Midbrain (tissue), 1 donor: ENCODE data around the gene GIGYF2.

Experiments
- DNase-seq: peaks from one replicate; lab custom pipeline; 2025; lab: John Stamatoyannopoulos, UW

GIGYF2 gene

DNA sequence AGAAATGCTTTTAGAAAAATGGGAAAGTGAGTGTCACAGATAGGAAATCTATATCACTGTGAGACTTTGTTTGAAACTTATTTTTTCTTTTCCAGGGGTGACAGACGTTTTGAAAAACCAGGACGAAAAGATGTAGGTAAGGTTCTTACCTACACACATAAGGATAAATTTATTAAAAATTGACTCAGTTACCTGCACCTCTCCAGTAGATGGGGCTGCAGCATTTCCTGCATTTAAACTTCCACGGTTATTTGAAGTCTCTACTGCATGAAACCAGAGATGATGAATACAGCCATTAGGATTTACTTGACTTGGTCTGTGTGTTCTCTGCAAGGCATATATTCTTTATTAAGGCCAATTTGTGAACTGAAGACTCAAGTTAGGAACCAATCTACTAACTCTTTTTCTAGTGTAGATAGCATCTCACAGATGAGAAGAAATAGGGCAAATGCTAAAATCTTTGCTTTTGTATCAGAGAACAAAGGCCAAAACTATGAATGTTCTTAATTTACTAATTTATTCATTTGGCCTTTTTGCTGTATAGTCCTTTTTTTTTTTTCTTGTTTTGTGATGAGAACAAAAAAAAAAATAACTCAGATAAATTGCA, 64.3 kb downstream of the GIGYF2 start:
- no peak for DNase-seq

DNA sequence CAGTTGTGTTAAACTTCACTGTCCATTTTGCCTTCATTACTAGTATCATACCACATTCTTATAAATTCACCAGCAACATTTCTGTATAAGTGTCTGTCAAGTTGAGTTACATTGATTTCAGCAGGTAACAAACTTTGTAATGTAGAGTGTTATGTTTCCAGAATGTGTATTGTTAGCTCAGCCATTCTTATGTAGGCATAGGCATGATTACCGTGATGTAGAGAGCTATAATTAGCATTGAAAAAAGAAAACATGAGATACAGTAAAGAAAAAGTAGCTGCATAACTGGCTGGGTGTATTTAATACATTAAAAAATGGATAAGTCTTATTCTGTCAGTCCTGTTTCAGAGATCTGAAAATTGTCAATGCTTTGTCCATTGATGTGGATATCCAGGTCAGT, 70.7 kb downstream of the GIGYF2 start:
- no peak for DNase-seq

DNA sequence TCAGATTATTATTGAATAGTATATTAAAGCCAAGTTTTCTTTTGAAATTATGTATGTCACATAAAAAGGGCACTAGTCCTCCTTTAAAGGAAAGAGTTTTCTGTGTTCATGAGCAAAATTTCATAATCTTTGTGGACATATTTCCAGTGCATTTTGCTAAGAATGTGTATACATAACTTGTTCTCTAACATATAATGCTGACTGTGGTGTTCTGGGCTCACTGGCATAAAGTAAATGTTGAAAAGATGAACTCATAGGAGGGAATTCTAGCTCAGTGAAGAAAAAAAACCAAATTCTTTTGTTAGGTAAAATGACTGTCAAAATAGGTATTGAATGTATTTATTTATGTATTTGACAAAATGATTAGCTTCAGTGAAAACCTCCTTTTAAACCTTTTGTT, 73.1 kb downstream of the GIGYF2 start:
- no peak for DNase-seq

DNA sequence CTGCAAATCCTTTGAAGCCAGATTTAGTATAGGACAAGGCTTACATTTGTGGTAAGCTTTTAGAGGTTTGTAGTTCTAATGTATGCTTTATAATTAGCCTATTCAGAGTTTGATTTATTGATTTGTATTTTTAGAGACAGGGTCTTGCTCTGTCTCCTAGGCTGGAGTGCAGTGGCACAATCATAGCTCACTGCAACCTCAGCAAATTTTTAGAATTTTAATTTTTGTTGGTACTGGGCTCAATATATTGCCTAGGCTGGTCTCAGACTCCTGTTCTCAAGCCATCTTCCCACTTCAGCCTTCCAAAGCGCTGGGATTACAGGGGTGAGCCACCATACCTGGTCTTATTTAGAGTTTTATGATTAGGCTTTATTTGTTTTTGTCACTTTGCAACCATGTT, 74.7 kb downstream of the GIGYF2 start:
- no peak for DNase-seq

DNA sequence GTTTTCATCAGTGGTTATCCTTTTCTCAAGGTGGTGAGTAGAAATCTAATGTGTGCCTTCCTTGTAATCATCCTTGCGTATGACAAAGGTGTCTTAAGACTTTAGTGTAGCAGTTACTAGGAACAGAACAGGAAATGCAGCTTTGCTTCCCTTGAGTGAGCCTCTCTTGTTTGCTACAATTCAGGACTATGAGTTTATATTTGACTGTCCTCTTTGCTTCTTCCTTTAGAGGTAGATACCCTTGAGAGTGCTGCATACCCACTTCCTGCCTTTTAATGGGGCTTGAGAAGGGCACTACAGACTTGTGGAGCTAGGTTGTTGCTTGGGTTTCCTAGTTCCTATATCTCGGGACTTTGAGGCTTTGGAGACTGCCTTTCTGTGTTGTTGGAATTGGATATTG, 75.4 kb downstream of the GIGYF2 start:
- no peak for DNase-seq

DNA sequence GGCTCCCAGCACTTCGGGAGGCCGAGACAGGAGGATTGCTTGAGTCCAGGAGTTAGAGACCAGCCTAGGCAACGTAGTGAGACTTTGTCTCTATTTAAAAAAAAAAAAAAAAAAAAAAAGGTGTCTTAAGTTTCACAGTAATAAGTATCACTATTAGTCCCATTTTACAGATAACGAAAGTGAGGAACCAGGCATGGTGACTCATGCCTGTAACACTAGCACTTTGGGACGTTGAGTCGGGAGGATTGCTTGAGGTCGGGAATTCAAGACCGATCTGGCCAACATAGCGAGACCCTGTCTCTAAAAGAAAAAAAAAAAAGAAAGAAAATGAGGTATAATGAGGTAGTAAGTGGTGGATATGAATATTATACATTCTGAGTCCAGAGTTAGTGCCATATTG, 76.7 kb downstream of the GIGYF2 start:
- no peak for DNase-seq

DNA sequence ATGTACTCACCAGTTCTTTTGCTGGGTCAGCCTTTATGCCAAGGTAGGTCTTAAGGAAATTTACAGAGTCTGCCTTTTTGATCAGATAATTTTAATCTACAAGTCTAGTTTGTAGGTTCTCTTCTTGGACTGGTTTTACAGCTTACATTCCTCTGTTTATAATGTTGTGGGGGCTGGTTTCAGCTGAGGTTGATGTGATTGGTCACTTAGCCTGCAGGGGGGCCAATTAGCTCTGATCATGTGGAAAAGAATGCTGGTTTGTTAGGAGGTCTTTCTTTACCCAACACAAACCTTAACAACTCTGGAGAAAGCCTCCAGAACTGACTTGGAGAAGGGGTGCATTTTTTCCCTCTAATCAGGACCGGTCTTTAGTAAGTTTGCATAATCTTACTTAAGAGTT, 79.3 kb downstream of the GIGYF2 start, which contains the start of gene KCNJ13:
Gene KCNJ13 (minus strand): TSS at position 131 of the 400 bp plus-strand sequence. CDS start 5,203 bp downstream, outside the sequence.
- DNase-seq: no peak

DNA sequence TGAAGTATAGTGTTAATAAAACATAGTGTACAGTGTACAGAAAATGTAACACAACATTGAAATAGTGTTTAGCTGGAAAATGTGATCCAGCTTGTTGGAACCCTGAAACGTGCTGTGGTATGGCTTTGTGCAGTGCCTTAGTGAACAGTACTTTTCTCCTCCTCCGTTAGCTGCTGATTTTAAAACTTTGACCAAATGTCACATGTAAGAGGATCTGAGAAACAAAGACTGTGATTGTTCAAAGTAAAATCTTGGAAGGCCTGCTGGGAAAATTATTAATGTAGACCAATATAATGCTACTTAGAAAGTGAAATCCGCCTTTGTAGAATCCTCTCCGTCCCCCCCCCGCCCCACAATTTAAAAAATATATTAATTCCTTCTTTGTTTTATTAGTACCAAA, 80.1 kb downstream of the GIGYF2 start:
- DNase-seq: no peak

DNA sequence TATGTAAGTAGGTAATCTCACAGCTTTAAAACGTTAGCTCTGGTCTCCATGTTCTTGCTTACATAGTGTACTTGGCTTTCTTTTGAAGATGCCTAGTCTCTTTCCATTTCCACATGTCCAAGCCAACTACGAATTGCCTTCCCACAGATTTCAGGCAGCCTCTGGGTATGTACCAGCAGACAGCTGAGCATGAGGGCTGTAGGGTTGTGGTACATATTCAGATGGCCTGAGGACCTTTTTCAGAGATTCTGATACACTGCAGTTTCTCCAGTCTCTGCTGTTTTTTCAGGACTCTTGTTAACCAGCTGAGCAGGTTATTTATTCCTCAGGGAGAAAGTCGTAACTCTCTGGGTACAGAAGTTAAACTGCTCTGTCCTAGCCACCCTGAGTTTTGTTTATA, 82.3 kb downstream of the GIGYF2 start:
- DNase-seq: no peak

DNA sequence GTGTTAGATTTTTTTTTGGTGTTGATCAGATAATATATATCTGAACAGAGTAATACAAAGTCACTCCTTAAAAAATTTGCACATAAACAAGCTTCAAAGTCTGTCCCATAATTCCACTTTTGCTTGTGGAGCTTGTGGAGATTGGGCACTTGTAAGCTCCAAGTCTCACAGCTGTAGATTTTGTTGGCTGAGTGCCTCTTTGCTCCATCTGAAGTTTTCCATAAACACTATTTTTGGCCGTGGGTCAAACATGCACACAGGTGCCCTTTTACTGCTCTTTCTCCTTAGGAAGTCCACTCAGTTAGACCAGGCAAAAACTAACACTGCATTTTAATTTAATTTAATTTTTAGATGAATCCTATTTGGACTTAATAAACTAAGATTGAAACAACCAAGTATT, 82.8 kb downstream of the GIGYF2 start:
- no peak for DNase-seq

DNA sequence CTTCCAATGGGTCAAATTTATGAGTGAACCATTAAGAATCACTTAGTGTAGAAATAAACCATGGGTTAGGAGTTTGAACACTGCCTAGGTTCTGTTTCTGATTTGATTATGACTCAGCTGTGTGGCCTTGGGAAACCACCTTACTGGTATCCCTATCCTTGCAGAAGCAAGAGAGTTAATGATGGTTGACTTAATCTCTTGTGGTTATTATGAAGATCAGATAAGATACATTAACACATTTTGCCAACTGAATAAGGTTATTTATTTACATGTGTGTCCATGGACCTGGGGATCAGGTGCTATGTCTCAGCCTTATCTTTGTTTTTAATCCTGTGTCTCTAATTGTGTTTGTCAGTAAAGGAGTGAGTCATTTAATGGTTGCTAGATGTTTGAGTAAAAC, 84.6 kb downstream of the GIGYF2 start:
- DNase-seq: no peak

DNA sequence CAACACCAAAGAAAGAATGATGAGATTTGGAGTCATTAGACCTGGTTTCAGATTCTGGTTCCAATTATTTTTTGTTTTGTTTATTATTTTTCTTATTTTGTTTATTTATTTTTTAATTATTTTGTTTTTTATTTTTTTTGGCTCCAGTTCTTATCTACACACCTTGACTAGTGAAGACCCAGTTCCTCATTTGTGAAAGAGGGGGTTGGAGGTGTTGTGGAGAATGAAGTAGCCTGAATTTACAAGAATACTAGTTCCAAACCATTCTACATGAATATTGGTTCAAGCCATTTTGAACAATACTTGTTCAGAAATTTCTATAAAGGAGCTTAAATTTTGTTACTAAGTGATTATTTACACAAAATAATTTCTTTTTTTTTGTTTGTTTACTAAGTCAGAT, 86.1 kb downstream of the GIGYF2 start:
- DNase-seq: no peak

DNA sequence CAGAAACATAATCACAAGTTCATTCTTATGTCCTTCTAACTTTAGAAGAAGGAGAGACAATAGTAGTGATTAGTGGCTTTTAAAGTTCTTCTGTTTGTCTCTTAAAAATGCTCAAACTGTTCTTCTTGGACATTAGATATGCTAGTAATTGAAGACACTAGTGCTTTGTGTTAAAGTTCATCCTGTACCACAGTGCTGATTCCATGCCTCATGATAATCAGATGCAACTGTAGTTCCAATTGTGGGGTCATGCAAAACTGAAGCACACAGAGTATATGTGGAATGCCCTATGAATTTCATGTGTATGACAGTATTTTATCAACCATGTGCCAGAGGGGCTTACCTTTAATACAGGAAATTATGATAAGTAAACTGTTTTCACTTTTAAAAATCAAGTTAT, 90.7 kb downstream of the GIGYF2 start:
- peak; percentile 13 for DNase-seq

DNA sequence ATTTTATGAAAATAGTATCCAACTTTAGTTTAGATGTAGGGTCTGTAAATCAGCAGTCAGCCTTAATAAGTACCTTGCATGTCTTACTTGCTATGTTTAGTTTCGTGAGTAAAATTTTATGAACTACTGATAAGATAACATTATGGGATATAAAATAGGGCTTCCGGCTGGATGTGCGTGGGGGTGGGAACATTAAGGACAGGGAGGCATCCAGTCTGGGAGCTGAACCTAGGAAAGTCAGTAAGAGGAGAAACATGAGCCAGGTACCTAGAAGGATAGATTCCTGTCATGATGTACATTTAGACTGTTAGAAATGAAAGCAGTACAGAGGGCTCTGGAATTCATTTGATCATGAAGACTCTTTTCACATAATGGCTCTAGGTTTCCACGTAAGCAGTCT, 92.0 kb downstream of the GIGYF2 start:
- DNase-seq: no peak

DNA sequence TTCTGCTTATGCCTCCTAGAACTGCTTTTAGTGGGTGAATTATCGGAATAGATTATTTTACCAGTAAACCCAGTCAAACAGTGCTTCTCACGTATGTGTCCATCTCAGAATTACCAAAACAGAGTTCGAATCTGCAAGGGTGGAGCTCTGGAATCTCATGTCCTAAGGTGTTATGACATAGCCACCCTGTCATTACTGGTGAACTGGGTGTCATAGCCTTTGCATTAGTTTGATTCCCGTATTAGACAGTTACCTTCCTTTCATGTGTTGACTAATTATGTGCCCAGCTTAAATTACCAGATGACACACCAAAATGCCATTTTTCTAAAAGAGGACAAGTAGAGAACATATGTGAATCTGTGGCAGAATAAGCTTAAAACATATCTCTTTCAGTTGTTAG, 94.4 kb downstream of the GIGYF2 start:
- DNase-seq: no peak

DNA sequence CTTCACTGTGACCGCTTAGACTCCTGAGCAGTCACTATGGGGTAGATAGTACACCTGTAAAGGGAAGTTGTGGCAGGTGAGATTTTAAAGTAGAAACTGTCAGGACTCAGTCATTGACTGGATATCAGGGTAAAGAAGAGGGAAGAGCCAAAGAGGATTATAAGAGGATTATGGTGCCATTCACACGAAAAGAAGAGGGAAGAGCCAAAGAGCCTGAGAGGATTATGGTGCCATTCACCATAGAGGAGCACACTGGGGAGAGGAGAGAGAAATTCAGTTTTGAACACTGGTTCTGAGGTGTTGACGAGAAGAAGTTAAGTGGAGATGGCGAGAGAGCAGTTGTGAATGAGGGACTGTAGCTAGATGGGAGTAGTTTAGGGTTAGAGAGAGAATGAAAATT, 96.1 kb downstream of the GIGYF2 start:
- no peak for DNase-seq

DNA sequence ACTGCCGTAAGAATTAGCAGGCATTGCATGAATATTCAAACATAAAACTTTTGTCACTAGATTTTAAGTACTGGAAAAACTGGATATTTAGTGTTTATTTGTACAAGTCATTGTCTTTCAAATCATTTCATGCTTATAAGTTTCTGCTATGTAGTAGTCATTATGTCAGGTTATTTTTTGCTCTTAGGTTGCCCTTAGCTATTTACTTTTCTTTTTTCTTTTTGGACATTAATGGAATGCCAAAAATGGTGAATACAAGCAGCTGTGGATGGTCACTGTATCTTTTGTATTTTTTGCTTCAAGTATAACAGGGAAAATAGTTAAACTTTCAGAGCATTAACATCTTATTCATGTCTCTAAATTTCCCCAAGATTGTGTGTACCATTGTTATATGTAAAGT, 97.8 kb downstream of the GIGYF2 start:
- DNase-seq: no peak

DNA sequence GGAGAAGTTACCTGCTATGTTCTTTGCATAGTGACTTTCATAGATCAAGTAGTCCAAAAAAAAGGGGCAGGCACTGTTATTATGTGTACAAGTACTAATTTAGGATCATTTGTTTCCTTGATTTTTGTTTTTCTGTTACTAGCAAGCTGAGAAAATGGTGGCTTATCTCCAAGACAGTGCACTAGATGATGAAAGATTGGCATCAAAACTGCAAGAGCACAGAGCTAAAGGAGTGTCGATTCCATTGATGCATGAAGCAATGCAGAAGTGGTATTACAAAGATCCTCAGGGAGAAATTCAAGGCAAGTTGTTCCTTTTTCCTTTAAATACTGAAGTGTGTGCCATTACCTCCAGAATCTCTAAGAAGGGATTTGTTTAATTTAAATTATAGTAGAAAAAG, 98.8 kb downstream of the GIGYF2 start:
- DNase-seq: no peak

DNA sequence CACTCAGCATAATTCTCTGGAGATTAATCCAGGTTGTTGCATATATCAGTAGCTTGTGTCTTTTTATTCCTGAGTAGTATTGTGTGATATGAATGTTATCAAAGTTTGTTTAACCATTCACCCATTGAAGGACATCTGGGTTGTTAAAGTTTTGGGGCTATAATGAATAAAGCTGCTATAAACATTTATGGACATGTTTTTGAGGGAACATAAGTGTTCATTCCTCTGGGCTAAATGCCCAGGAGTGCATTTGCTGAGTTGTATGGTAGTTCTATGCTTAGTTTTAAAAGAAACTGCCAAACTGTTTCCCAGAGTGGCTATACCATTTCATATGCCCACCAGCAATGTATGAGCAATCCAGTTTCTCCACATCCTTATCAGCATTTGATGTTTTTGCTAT, 101.1 kb downstream of the GIGYF2 start:
- DNase-seq: no peak

DNA sequence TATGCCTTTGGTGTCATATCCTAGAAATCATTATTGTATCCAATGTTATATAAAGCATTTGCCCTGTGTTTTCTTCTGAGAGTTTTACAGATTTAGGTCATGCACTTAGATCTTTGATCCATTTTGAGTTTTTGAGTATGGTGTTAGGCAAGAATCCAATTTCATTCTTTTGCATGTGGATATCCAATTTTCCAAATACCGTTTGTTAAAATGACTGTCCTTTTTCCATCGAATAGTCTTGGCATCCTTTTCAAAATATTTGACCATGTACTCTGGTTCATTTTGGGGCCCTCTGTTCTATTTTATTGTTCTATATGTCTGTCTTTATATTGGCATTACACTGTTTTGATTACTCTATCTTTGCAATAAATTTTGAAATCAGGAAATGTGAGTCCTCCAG, 103.0 kb downstream of the GIGYF2 start:
- DNase-seq: no peak

DNA sequence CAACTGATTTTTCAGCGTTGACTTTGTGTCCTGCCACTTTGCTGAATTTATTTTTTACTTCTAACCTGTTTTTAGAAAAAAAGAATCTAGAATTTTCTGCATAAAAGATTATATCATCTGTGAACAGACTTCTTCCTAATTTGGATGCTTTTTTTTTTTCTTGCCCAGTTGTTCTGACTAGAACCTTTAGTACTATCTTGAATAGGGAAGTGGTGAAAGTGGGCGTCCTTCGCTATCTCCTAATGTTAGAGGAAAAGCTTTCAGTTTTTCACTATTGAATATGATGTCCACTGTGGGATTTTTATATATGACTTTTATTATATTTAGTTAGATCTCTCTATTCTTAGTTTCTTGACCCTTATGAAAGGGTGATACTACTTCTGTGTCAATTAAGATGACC, 105.0 kb downstream of the GIGYF2 start:
- no peak for DNase-seq

DNA sequence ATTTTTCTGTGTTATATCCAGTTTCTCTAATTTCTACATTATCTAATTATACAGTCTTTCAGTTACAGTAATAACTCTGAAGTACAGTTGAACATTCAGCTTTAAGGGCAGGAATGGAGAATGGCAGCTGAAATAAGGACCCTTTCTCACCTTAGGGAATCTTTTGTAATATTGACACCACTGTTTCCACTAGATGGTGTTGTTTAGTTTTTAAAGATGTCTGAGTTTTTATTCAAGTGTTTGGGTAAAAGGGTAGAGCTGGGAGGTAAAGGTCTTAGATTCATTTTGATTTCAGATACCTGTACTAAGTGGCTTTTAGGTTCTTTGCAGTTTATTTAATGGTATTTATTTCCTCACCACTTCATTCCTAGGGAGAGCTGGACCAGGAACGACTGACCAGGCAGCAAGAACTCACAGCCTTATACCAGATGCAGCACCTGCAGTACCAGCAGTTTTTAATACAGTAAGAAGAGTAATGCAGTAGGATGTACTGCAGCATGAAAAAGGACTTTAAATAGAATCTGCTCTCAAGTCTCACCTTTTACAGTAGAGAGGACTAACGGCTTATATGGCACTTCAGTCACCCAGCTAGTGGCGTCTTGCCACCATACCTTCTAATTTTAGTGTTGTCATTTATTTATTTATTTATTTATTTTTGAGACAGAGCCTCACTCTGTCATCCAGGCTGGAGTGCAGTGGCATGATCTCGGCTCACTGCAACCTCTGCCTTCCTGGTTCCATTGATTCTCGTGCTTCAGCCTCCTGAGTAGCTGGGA, 112.4 kb downstream of the GIGYF2 start:
- DNase-seq: no peak

DNA sequence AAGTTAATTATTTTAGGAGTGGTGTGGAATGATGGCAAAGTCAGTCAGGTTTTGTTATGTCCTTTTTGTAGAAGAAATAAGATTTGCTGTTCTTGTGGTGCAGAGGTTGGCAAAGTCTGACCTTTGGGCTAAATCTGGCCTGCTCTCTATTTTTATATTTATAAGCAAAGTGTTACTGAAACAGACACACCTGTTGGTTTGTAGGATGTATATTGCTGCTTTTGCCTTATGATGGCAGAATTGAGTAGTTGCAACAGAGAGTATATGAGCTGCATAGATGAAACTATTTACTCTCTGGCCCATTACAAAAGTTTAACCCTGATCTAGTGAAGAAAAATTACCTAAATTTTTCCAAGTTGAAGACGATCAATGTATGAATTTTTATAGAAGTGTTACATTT, 113.3 kb downstream of the GIGYF2 start:
- no peak for DNase-seq

DNA sequence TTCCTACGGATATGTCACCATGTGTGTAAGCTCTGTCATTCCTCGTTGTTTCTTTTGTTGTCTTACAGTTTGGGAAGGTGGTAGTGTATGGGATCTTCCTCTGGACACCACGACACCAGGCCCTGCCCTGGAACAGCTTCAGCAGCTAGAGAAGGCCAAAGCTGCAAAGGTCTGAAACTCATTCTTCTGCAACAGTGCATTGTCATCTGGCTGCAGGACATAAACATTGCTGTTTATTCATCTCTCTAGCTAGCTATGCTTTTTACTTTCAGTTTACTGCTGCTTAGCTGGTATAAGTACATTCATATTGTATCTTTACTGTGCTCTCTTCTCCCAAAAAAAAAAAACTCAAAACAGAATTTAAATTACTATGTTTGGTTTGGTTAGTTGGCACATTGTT, 118.4 kb downstream of the GIGYF2 start:
- DNase-seq: no peak
